Vagina (tissue), 2 donors: Measurements from ENCODE around the gene CRTC2.

ENCODE experiments used
- CTCF ChIP-seq, 3 experiments: fragments of 450-650 bp in 2 of 3; fragments of 200-600 bp in 1 of 3; sonication (generic) in 1 of 3; IDR thresholded peaks; one replicate each; pipeline ENCODE4 v1.5.1; 2017 to 2019; ENCODE audit warnings: antibody characterized with exemption in 3 of 3, mild to moderate bottlenecking in 2 of 3, moderate library complexity in 2 of 3
- POLR2AphosphoS5 ChIP-seq, 2 donors: sonication (generic); formaldehyde crosslinking; IDR thresholded peaks; one replicate each; pipeline ENCODE4 v1.9.0; 2017; ENCODE audit warnings: antibody characterized with exemption in 2 of 2, mild to moderate bottlenecking in 2 of 2, low read depth in 1 of 2; ENCODE audit not compliant: insufficient read depth in 1 of 2

- TF ChIP-seq CTCF (IDR thresholded peaks at IDR 0.05): no peak
- no peak for TF ChIP-seq POLR2AphosphoS5 (IDR thresholded peaks at IDR 0.05; ENCODE audit: insufficient read depth in 1 of 2, low read depth in 1 of 2)
These were observed 6.6 kb downstream of the CRTC2 start for GRCh38 chr1:153951801-153952200.
